GM23338 (cell line): ENCODE data around the gene ACYP1. TPM values are rescaled to one million over a fixed set of nuclear protein-coding genes. Genes with fewer than 3 reads are reported as not detected.

Experiments used
- ATAC-seq: fragments of 200-7000 bp; cut with Tn5 transposase; 3 replicates; pipeline ENCODE4 v1.9.1; 2020
- DNase-seq: peaks from one replicate; pipeline ENCODE4 v3.0.0-alpha.2; 2015; ENCODE audit warnings: low spot score
- H2AFZ ChIP-seq: fragments of 200-600 bp; sonication (generic); 2 replicates; pipeline ENCODE4 v1.8.0; 2016; ENCODE audit warnings: antibody characterized with exemption, mild to moderate bottlenecking, moderate library complexity
- H3F3A ChIP-seq: fragments of 200-600 bp; sonication (generic); replicated peaks from 2 replicates; pipeline ENCODE4 v1.8.0; 2017; ENCODE audit warnings: antibody characterized with exemption, mixed run types, low read depth
- H3K27ac ChIP-seq: fragments of 200-600 bp; sonication (generic); 2 replicates; pipeline ENCODE4 v1.6.1; 2016; ENCODE audit warnings: low read depth
- H3K27me3 ChIP-seq: fragments of 200-600 bp; sonication (generic); 2 replicates; pipeline ENCODE4 v1.8.0; 2016; ENCODE audit warnings: mild to moderate bottlenecking, mixed run types, moderate library complexity; ENCODE audit not compliant: insufficient read depth
- H3K36me3 ChIP-seq: fragments of 200-600 bp; sonication (generic); 2 replicates; pipeline ENCODE4 v1.8.0; 2016; ENCODE audit warnings: mild to moderate bottlenecking; ENCODE audit not compliant: insufficient read depth
- H3K4me1 ChIP-seq: fragments of 200-600 bp; sonication (generic); 2 replicates; pipeline ENCODE4 v1.8.0; 2016; ENCODE audit warnings: mild to moderate bottlenecking, moderate library complexity; ENCODE audit not compliant: insufficient read depth
- H3K4me2 ChIP-seq: fragments of 200-600 bp; sonication (generic); 2 replicates; pipeline ENCODE4 v1.7.1; 2017; ENCODE audit warnings: mixed run types
- H3K4me3 ChIP-seq: fragments of 200-600 bp; sonication (generic); 2 replicates; pipeline ENCODE4 v1.6.1; 2016; ENCODE audit warnings: mixed run types
- H3K79me2 ChIP-seq: fragments of 200-600 bp; sonication (generic); replicated peaks from 2 replicates; pipeline ENCODE4 v1.8.0; 2017; ENCODE audit warnings: mild to moderate bottlenecking; ENCODE audit not compliant: insufficient read depth
- H3K9me2 ChIP-seq: fragments of 200-600 bp; sonication (generic); 2 replicates; pipeline ENCODE4 v1.8.0; 2017; ENCODE audit not compliant: insufficient read depth
- H4K20me1 ChIP-seq: fragments of 200-600 bp; sonication (generic); replicated peaks from 2 replicates; pipeline ENCODE4 v1.8.0; 2017; ENCODE audit warnings: mild to moderate bottlenecking; ENCODE audit not compliant: insufficient read depth
- H3K27ac Mint-ChIP-seq: 2 replicates; pipeline ENCODE4 v1.8.0; 2020; ENCODE audit warnings: inconsistent platforms, mild to moderate bottlenecking, moderate library complexity, mixed read lengths
- H3K27me3 Mint-ChIP-seq: 3 replicates; pipeline ENCODE4 v1.8.0; 2022; ENCODE audit warnings: low read depth, mild to moderate bottlenecking, moderate library complexity, mixed read lengths, inconsistent platforms; ENCODE audit not compliant: insufficient read depth, poor library complexity
- H3K36me3 Mint-ChIP-seq: 3 replicates; pipeline ENCODE4 v1.8.0; 2021; ENCODE audit warnings: low read depth, mild to moderate bottlenecking, inconsistent platforms, moderate library complexity, mixed read lengths
- H3K4me1 Mint-ChIP-seq: 3 replicates; pipeline ENCODE4 v1.8.0; 2020; ENCODE audit warnings: mild to moderate bottlenecking, inconsistent platforms, mixed read lengths
- H3K4me3 Mint-ChIP-seq: 3 replicates; pipeline ENCODE4 v1.8.0; 2021; ENCODE audit warnings: moderate library complexity, mild to moderate bottlenecking, inconsistent platforms, mixed read lengths
- H3K9me3 Mint-ChIP-seq: 3 replicates; pipeline ENCODE4 v1.8.0; 2020; ENCODE audit warnings: moderate library complexity, mild to moderate bottlenecking, inconsistent platforms, mixed read lengths
- CREB1 ChIP-seq: fragments of 250-450 bp; sonication (Bioruptor Pico); IDR thresholded peaks from 2 replicates; pipeline ENCODE4 v1.5.0; 2020; ENCODE audit warnings: low read depth, mild to moderate bottlenecking, moderate library complexity
- ETS1 ChIP-seq: IDR thresholded peaks from 2 replicates; pipeline ENCODE4 v1.6.1; 2016; ENCODE audit warnings: antibody characterized with exemption
- EZH2 ChIP-seq: fragments of 200-600 bp; sonication (generic); IDR thresholded peaks from one replicate; pipeline ENCODE4 v1.8.0; 2017; ENCODE audit warnings: antibody characterized with exemption, mild to moderate bottlenecking, low read depth; ENCODE audit not compliant: unreplicated experiment
- EZH2phosphoT487 ChIP-seq: fragments of 200-600 bp; sonication (generic); IDR thresholded peaks from one replicate; pipeline ENCODE4 v1.8.1; 2018; ENCODE audit warnings: antibody characterized with exemption; ENCODE audit not compliant: unreplicated experiment
- JUNB ChIP-seq: IDR thresholded peaks from one replicate; pipeline ENCODE4 v1.6.1; 2016; ENCODE audit warnings: antibody characterized with exemption; ENCODE audit not compliant: unreplicated experiment
- NANOG ChIP-seq: IDR thresholded peaks from 2 replicates; pipeline ENCODE4 v1.6.1; 2016; ENCODE audit warnings: antibody characterized with exemption, borderline replicate concordance
- POLR2AphosphoS5 ChIP-seq: IDR thresholded peaks from 2 replicates; pipeline ENCODE4 v1.6.1; 2016; ENCODE audit warnings: antibody characterized with exemption, low read depth
- STAT1 ChIP-seq: IDR thresholded peaks from one replicate; pipeline ENCODE4 v1.6.1; 2016; ENCODE audit warnings: antibody characterized with exemption; ENCODE audit not compliant: unreplicated experiment
- ZNF114 ChIP-seq: fragments of 250-450 bp; sonication (Bioruptor Pico); IDR thresholded peaks from 2 replicates; pipeline ENCODE4 v1.5.0; 2020; ENCODE audit warnings: mild to moderate bottlenecking, moderate library complexity
- ZNF331 ChIP-seq: fragments of 250-450 bp; sonication (Bioruptor Pico); IDR thresholded peaks from 2 replicates; pipeline ENCODE4 v1.5.0; 2020; ENCODE audit warnings: low read depth, mild to moderate bottlenecking, moderate library complexity
- polyA plus RNA-seq: library from polyadenylated mRNA; unstranded; fragments of >200 nt; fragmentation: Nextera tagmentation; extraction: Ambion mirVana; gene quantifications from 2 replicates; pipeline ENCODE4 v1.2.1, GENCODE V29; 2016
- total RNA-seq: library from RNA; depleted of rRNA; stranded (reverse); fragments of >200 nt; shearing (Covaris generic); gene quantifications from 2 replicates; pipeline ENCODE4 v1.2.3, GENCODE V29; 2014
- TF ChIP-seq, protein P1 (sequence below): IDR thresholded peaks from one replicate; pipeline ENCODE4 v1.6.1; 2018; ENCODE audit warnings: antibody characterized with exemption; ENCODE audit not compliant: unreplicated experiment

Gene ACYP1
- total and polyA plus RNA-seq, 2 experiments from 2014 or later, result 18.4 to 104 TPM

- Mint-ChIP-seq H3K27me3 (peaks cover 2% of the 10 kb centered on the region), H3K4me3 (no peak overlapping the region), H3K36me3 (peaks cover 35% of the 10 kb centered on the region; the same call in 2 of the 3 replicates), H3K9me3 (no peaks in the 10 kb centered on the region), H3K27ac (no peak overlapping the region), H3K4me1 (no peaks in the 10 kb centered on the region)
- Histone ChIP-seq H3F3A (no peaks in the 10 kb centered on the region), H4K20me1 (0 out of 2 replicates have a peak, but pooled peaks cover 6% of the 10 kb centered on the region), H3K4me3 (no peak overlapping the region), H3K4me2 (no peak overlapping the region), H3K4me1 (no peaks in the 10 kb centered on the region), H3K79me2 (no peaks in the 10 kb centered on the region), H3K27me3 (no peaks in the 10 kb centered on the region), H2AFZ (no peak overlapping the region), H3K27ac (no peak overlapping the region), H3K36me3 (peaks cover 13% of the 10 kb centered on the region; the same call in 1 of the 2 replicates), H3K9me2 (no peaks in the 10 kb centered on the region)
- DNase-seq (no peak), ATAC-seq (no peak)
- TF ChIP-seq NANOG, result no peak
- TF ChIP-seq, protein P1, sequence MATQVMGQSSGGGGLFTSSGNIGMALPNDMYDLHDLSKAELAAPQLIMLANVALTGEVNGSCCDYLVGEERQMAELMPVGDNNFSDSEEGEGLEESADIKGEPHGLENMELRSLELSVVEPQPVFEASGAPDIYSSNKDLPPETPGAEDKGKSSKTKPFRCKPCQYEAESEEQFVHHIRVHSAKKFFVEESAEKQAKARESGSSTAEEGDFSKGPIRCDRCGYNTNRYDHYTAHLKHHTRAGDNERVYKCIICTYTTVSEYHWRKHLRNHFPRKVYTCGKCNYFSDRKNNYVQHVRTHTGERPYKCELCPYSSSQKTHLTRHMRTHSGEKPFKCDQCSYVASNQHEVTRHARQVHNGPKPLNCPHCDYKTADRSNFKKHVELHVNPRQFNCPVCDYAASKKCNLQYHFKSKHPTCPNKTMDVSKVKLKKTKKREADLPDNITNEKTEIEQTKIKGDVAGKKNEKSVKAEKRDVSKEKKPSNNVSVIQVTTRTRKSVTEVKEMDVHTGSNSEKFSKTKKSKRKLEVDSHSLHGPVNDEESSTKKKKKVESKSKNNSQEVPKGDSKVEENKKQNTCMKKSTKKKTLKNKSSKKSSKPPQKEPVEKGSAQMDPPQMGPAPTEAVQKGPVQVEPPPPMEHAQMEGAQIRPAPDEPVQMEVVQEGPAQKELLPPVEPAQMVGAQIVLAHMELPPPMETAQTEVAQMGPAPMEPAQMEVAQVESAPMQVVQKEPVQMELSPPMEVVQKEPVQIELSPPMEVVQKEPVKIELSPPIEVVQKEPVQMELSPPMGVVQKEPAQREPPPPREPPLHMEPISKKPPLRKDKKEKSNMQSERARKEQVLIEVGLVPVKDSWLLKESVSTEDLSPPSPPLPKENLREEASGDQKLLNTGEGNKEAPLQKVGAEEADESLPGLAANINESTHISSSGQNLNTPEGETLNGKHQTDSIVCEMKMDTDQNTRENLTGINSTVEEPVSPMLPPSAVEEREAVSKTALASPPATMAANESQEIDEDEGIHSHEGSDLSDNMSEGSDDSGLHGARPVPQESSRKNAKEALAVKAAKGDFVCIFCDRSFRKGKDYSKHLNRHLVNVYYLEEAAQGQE, result no peak
- TF ChIP-seq ZNF331 (CRISPR knock-in tag), result no peak
- no peak for TF ChIP-seq JUNB
- no peak for TF ChIP-seq EZH2phosphoT487
These were observed 17.9 kb upstream of the ACYP1 start for GRCh38 chr14:75081660-75082229.

DNA sequence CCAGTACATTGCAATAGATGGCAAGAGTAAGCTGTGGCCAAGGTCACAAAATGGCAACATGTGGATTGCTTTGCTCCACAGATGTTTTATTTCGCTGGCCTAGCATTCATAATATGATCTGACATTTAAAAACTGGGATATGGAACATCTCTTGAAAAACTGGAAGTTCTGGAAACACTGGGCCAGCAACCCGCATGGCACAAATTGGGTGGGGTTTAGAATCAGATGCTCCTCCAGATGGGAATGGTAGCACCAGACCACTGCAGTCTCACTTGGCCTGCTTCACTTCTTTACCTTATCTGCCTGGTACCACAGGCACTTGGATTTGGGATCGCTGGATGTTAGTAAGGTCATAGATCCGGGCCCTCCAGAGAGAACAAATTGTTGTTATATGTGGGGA lies 15.7 kb upstream of the ACYP1 start:
- Histone ChIP-seq H3K9me2 (no peaks in the 10 kb centered on the region), H3K4me2 (no peak overlapping the region), H3K4me1 (no peaks in the 10 kb centered on the region), H4K20me1 (0 out of 2 replicates have a peak, but pooled peaks cover 4% of the 10 kb centered on the region), H3K4me3 (no peak overlapping the region), H2AFZ (no peak overlapping the region), H3K79me2 (no peaks in the 10 kb centered on the region), H3K27me3 (no peaks in the 10 kb centered on the region), H3F3A (no peaks in the 10 kb centered on the region), H3K36me3 (no peaks in the 10 kb centered on the region), H3K27ac (no peak overlapping the region)
- Mint-ChIP-seq H3K4me3 (no peak overlapping the region), H3K36me3 (peaks cover 15% of the 10 kb centered on the region; the same call in 2 of the 3 replicates), H3K27me3 (peaks cover 2% of the 10 kb centered on the region), H3K4me1 (no peaks in the 10 kb centered on the region; the same call in 2 of the 3 replicates), H3K9me3 (no peaks in the 10 kb centered on the region), H3K27ac (no peak overlapping the region)
- ATAC-seq (no peak), DNase-seq (no peak)
- no peak for TF ChIP-seq CREB1
- no peak for TF ChIP-seq POLR2AphosphoS5
- no peak for TF ChIP-seq ETS1
- no peak for TF ChIP-seq STAT1
- no peak for TF ChIP-seq ZNF114 (CRISPR knock-in tag)
- no peak for TF ChIP-seq NANOG
- no peak for TF ChIP-seq EZH2
- TF ChIP-seq EZH2phosphoT487, result no peak
- TF ChIP-seq, protein P1, result no peak
